Endodermal cell (in vitro differentiated cells): ENCODE measurements around the gene TPRG1L. TPM values are rescaled to one million over a fixed set of nuclear protein-coding genes. Genes with fewer than 3 reads are reported as not detected.
A peak's percentile ranks its signal among the peaks of the same experiment; 100 is the strongest.

Experiments
- DNase-seq: peaks from one replicate; pipeline ENCODE4 v3.0.0-alpha.2; 2017
- H3K27ac ChIP-seq: 2 replicates; pipeline ENCODE4 v1.5.1; 2013; ENCODE audit warnings: mild to moderate bottlenecking, low read depth, low read length, moderate library complexity
- H3K27me3 ChIP-seq: 2 replicates; pipeline ENCODE4 v1.6.1; 2013; ENCODE audit warnings: mild to moderate bottlenecking, low read length, moderate library complexity; ENCODE audit not compliant: insufficient read depth, control insufficient read depth, poor library complexity, severe bottlenecking
- H3K36me3 ChIP-seq: 2 replicates; pipeline ENCODE4 v1.7.0; 2013; ENCODE audit warnings: mild to moderate bottlenecking, low read length, moderate library complexity; ENCODE audit not compliant: control insufficient read depth, insufficient read depth
- H3K4me1 ChIP-seq: one replicate; pipeline ENCODE4 v1.7.0; 2013; ENCODE audit warnings: low read length; ENCODE audit not compliant: control insufficient read depth, insufficient read depth
- H3K4me3 ChIP-seq: 2 replicates; pipeline ENCODE4 v1.5.1; 2013; ENCODE audit warnings: mild to moderate bottlenecking, low read length, moderate library complexity
- H3K9ac ChIP-seq: 2 replicates; pipeline ENCODE4 v1.6.1; 2013; ENCODE audit warnings: mild to moderate bottlenecking, low read length, moderate library complexity; ENCODE audit not compliant: poor library complexity, severe bottlenecking; ENCODE audit errors: extremely low read depth
- H3K9me3 ChIP-seq: 2 replicates; pipeline ENCODE4 v1.6.1; 2013; ENCODE audit warnings: mild to moderate bottlenecking, low read length, moderate library complexity; ENCODE audit not compliant: control insufficient read depth
- H3K27ac Mint-ChIP-seq: 2 replicates; pipeline ENCODE4 v1.8.0; 2020; ENCODE audit warnings: mixed read lengths
- H3K27me3 Mint-ChIP-seq: 2 replicates; pipeline ENCODE4 v1.8.0; 2021; ENCODE audit warnings: mild to moderate bottlenecking, mixed read lengths; ENCODE audit not compliant: insufficient read depth
- H3K36me3 Mint-ChIP-seq: 2 replicates; pipeline ENCODE4 v1.8.0; 2020; ENCODE audit warnings: low read depth, mixed read lengths
- H3K4me1 Mint-ChIP-seq: 2 replicates; pipeline ENCODE4 v1.8.0; 2020; ENCODE audit warnings: mixed read lengths
- H3K4me3 Mint-ChIP-seq: 2 replicates; pipeline ENCODE4 v1.8.0; 2020; ENCODE audit warnings: mild to moderate bottlenecking, moderate library complexity, mixed read lengths
- H3K9me3 Mint-ChIP-seq: 2 replicates; pipeline ENCODE4 v1.8.0; 2020; ENCODE audit warnings: mild to moderate bottlenecking, mixed read lengths
- WGBS, 2 experiments: methylation state at CpG; one replicate each; pipeline versions ENCODE4 v1.1.5 to v1.1.7; 2013; ENCODE audit warnings: missing lambda C conversion rate in 2 of 2, mixed read lengths in 1 of 2; ENCODE audit not compliant: insufficient coverage in 1 of 2, insufficient read length in 1 of 2; 5-methylcytosine and 5-hydroxymethylcytosine counted together
- total RNA-seq, 2 donors: library from RNA; stranded (reverse); fragmentation: NEBNext Ultra II Directional in 1 of 2; extraction: Animal tissue kit (Norgen Biotek cat#: 25700) in 1 of 2; gene quantifications; 2 replicates in 1 of 2; 3 replicates in 1 of 2; pipeline ENCODE4 v1.2.1, GENCODE V29; 2021
- TF ChIP-seq, protein P1 (sequence below): fragments of 200-600 bp; sonication (generic); conservative IDR thresholded peaks from 2 replicates; pipeline ENCODE4 v1.5.0; 2021; ENCODE audit warnings: antibody characterized with exemption, mild to moderate bottlenecking

Gene TPRG1L
- total RNA-seq, 2 donors from 2014 or later: 50.4 to 56.4 TPM

DNA sequence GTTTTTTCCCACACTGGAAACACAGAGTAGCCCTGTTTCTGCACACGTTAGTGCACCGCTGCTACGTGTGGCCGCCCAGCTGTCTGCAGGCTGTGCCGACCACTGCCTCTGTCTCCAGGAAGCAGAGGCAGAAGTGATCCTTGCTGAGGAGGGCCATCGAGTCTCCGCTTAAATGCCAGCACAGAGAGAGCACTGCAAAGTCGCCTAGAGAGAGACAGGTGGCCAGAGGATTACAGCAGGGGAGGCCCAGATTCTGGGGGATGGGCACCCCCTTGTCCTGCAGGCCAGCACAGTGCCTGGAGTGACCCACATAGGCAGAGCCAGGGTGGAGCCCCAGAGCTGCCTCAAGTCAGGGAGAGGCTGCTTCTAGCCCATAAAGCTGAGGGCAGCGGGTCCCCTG is 6.1 kb downstream of the TPRG1L start:
- H3K27ac ChIP-seq: no peak overlapping the region
- H3K4me3 Mint-ChIP-seq: no peak overlapping the region
- no peaks in the 10 kb centered on the region for H3K9me3 Mint-ChIP-seq

DNA sequence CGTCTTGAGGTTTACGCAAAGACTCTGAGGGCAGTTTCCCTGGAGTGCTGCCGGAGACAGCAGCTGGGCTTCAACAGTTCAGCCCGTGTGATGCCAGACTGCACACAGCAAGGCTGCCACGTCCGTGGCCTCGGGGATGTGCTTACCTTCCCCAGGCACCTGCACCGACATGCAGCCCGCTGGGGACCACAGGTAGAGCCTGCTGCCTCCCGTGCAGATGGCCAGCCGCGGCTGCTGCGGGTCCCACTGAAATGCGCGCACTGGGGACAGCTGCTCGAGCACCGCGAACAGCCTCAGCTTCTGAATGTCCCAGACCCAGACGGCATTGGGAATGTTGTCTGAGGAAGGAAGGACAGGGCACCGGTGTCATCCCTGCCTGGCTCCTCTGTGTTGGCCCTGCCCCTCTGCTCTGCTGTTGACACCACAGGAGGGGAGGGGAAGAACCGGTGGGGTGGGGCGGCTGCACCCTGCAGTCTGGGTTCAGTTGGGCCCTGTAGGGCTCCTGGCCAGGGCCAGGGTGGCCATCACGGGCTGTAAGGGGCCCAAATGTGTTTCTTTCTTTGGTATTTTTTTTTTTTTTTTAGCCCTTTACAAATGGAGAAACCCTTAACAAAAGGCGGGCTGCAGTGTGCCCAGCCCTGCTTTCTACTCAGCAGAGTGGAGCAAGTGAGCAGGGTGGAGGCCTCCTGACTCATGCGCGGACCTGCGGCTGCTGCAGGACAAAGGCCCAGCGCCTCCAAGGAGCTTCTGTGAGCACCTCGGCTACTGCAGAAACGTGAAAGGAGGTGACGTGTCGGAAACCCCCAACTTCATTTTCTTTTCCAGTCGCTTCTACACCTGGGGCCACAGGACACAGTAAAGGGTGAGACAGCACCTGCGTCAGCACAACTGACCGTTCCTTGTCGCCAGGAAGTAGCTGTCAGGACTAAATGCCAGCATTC is 6.8 kb downstream of the TPRG1L start:
- Mint-ChIP-seq H3K4me1 (no peaks in the 10 kb centered on the region), H3K4me3 (no peak overlapping the region), H3K36me3 (peaks cover 50% of the 10 kb centered on the region), H3K27me3 (no peaks in the 10 kb centered on the region), H3K9me3 (no peaks in the 10 kb centered on the region), H3K27ac (no peak overlapping the region)
- Histone ChIP-seq H3K27ac (peak overlapping the region; percentile 24), H3K9me3 (no peaks in the 10 kb centered on the region), H3K36me3 (peaks cover 50% of the 10 kb centered on the region), H3K4me1 (no peaks in the 10 kb centered on the region), H3K4me3 (no peak overlapping the region), H3K9ac (no peak overlapping the region), H3K27me3 (no peaks in the 10 kb centered on the region)
- no peak for DNase-seq
- 79 to 82% methylated on average over 23 to 35 of the region's 36 CpGs for WGBS, 2 experiments
- TF ChIP-seq, protein P1, sequence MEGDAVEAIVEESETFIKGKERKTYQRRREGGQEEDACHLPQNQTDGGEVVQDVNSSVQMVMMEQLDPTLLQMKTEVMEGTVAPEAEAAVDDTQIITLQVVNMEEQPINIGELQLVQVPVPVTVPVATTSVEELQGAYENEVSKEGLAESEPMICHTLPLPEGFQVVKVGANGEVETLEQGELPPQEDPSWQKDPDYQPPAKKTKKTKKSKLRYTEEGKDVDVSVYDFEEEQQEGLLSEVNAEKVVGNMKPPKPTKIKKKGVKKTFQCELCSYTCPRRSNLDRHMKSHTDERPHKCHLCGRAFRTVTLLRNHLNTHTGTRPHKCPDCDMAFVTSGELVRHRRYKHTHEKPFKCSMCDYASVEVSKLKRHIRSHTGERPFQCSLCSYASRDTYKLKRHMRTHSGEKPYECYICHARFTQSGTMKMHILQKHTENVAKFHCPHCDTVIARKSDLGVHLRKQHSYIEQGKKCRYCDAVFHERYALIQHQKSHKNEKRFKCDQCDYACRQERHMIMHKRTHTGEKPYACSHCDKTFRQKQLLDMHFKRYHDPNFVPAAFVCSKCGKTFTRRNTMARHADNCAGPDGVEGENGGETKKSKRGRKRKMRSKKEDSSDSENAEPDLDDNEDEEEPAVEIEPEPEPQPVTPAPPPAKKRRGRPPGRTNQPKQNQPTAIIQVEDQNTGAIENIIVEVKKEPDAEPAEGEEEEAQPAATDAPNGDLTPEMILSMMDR: no peak

More for the DNA sequence above, 6.1 kb downstream of the TPRG1L start:
- no peak for DNase-seq
- no peaks in the 10 kb centered on the region for H3K9me3 ChIP-seq
- no peak overlapping the region for H3K9ac ChIP-seq
- no peaks in the 10 kb centered on the region for H3K27me3 Mint-ChIP-seq
- no peaks in the 10 kb centered on the region for H3K27me3 ChIP-seq
- 84 to 88% methylated on average over 8 to 9 of the region's 9 CpGs for WGBS, 2 experiments
- H3K4me3 ChIP-seq: no peak overlapping the region
- H3K36me3 ChIP-seq: peaks cover 52% of the 10 kb centered on the region
- peaks cover 2% of the 10 kb centered on the region for H3K4me1 ChIP-seq
- peaks cover 49% of the 10 kb centered on the region for H3K36me3 Mint-ChIP-seq
- H3K27ac Mint-ChIP-seq: no peak overlapping the region
- H3K4me1 Mint-ChIP-seq: peaks cover 2% of the 10 kb centered on the region
- TF ChIP-seq, protein P1: no peak

DNA sequence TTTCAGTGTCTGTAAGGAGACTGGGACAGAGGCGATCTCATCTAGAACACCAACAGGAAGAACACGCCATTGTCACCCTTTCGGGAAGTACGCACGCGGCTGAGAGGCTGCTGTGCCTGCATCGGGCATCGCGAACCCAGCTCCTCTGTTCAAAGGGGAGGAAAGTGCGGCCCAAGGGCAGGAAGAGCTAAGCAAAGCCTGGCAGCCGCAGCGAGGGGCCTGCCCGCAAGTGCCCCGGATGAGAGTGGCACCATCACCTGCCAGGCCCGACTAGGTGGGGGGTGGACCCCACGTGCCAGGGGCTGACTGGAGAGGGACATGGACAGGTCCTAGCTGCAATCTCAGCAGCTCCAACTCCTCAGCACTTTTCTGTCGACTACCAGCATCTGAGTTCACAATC is 7.5 kb downstream of the TPRG1L start:
- TF ChIP-seq, protein P1: no peak
- Histone ChIP-seq H3K9me3 (no peaks in the 10 kb centered on the region), H3K4me3 (no peak overlapping the region), H3K36me3 (peaks cover 45% of the 10 kb centered on the region), H3K4me1 (no peaks in the 10 kb centered on the region), H3K9ac (no peak overlapping the region), H3K27me3 (no peaks in the 10 kb centered on the region), H3K27ac (no peak overlapping the region)
- H3K9me3 Mint-ChIP-seq: no peaks in the 10 kb centered on the region
- H3K27me3 Mint-ChIP-seq: no peaks in the 10 kb centered on the region
- no peak overlapping the region for H3K4me3 Mint-ChIP-seq
- DNase-seq: no peak
- no peak overlapping the region for H3K27ac Mint-ChIP-seq
- H3K4me1 Mint-ChIP-seq: no peaks in the 10 kb centered on the region
- H3K36me3 Mint-ChIP-seq: peaks cover 53% of the 10 kb centered on the region
- 83 to 92% methylated on average over 6 to 17 of the region's 17 CpGs for WGBS, 2 experiments
